ENCODE data around the gene NEUROD2. TPM values are rescaled to one million over a fixed set of nuclear protein-coding genes. Genes with fewer than 3 reads are reported as not detected.
A peak's percentile ranks its signal among the peaks of the same experiment; 100 is the strongest.

The NEUROD2 gene
- total RNA-seq, 4 donors from 2014 or later = 0.17 to 0.25 TPM; not detected in 2

- WGBS, 2 donors = 79 to 83% methylated on average over 4 of the region's 4 CpGs
- no peak for DNase-seq (ENCODE audit: low spot score in 2 of 2)
- H3K4me3 ChIP-seq (ENCODE audit: low read depth, poor library complexity, severe bottlenecking) = no peak overlapping the region
- TF ChIP-seq POLR2A (IDR thresholded peaks at IDR 0.05) = no peak
- TF ChIP-seq, protein P1, sequence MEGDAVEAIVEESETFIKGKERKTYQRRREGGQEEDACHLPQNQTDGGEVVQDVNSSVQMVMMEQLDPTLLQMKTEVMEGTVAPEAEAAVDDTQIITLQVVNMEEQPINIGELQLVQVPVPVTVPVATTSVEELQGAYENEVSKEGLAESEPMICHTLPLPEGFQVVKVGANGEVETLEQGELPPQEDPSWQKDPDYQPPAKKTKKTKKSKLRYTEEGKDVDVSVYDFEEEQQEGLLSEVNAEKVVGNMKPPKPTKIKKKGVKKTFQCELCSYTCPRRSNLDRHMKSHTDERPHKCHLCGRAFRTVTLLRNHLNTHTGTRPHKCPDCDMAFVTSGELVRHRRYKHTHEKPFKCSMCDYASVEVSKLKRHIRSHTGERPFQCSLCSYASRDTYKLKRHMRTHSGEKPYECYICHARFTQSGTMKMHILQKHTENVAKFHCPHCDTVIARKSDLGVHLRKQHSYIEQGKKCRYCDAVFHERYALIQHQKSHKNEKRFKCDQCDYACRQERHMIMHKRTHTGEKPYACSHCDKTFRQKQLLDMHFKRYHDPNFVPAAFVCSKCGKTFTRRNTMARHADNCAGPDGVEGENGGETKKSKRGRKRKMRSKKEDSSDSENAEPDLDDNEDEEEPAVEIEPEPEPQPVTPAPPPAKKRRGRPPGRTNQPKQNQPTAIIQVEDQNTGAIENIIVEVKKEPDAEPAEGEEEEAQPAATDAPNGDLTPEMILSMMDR (IDR thresholded peaks at IDR 0.05) = no peak
- intact Hi-C loops (cut with DNase I; ENCODE audit: low total_unique reads) = no loop called here
Observed at GRCh38 chr17:39564211-39564848, 43.4 kb downstream of the NEUROD2 start.

DNA sequence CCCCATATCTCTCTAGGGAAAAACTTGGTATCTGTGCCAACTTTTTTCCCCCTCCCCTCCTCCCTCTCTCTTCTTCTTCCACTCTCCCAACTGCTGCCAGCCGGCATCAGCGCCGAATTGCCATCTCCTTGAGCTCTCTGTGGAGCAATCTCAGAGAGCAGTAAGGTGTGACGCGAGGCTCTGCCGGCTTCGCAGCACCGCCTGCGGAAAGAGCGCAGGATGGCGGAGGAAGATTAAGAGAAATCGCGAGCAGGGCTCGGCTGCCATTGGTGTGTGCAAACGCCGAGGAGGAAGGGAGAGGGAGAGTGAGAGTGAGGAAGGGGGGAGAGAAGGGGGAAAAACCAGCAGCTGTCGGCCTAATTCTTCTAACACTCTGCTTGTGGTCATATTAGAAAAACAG, 44.2 kb downstream of the NEUROD2 start:
- DNase-seq (ENCODE audit: low spot score in 2 of 2) = no peak
- TF ChIP-seq, protein P1 (IDR thresholded peaks at IDR 0.05) = no peak
- TF ChIP-seq POLR2A (IDR thresholded peaks at IDR 0.05) = no peak
- WGBS, 2 donors = 58 to 60% methylated on average over 17 of the region's 17 CpGs
- H3K4me3 ChIP-seq (ENCODE audit: low read depth, poor library complexity, severe bottlenecking) = no peak overlapping the region
- intact Hi-C loops (cut with DNase I; ENCODE audit: low total_unique reads) = no loop called here

- no peak for DNase-seq (ENCODE audit: low spot score in 2 of 2)
- 78 to 86% methylated on average over 7 of the region's 7 CpGs for WGBS, 2 donors
- intact Hi-C loops (cut with DNase I; ENCODE audit: low total_unique reads) = no loop called here
- TF ChIP-seq, protein P1 (IDR thresholded peaks at IDR 0.05) = no peak
- TF ChIP-seq POLR2A (IDR thresholded peaks at IDR 0.05) = no peak
- no peak overlapping the region for H3K4me3 ChIP-seq (ENCODE audit: low read depth, poor library complexity, severe bottlenecking)
Observed at GRCh38 chr17:39562976-39563375, 44.7 kb downstream of the NEUROD2 start.

GRCh38 chr17:39562395-39562794, 45.3 kb downstream of the NEUROD2 start:
- intact Hi-C loops (cut with DNase I; ENCODE audit: low total_unique reads) = no loop called here
- H3K4me3 ChIP-seq (ENCODE audit: low read depth, poor library complexity, severe bottlenecking) = no peak overlapping the region
- no peak for DNase-seq (ENCODE audit: low spot score in 2 of 2)
- 79 to 81% methylated on average over 1 of the region's 1 CpG for WGBS, 2 donors
- TF ChIP-seq, protein P1 (IDR thresholded peaks at IDR 0.05) = no peak
- TF ChIP-seq POLR2A (IDR thresholded peaks at IDR 0.05) = no peak

DNA sequence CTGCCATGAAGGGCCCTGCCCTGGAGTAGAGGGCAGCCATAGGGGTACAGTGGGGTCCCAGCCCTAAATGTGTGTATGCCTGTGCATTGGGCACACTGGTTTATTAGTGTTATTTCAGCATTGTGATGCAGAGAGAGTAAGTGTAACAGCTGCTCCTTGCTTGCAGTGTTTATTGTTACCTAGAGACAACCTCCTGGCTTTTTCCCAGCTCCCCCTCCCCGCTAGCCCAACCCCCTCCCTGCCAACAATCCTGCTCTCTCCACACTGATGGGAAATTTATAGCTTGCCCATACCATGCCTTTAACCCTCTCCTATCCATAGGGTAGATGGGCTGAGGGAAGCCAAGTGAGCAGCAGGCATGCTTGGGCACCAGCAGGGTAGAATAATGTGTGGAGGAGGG, 51.3 kb downstream of the NEUROD2 start:
- H3K4me3 ChIP-seq (ENCODE audit: low read depth, poor library complexity, severe bottlenecking) = no peak overlapping the region
- intact Hi-C loops (cut with DNase I; ENCODE audit: low total_unique reads) = no loop called here
- TF ChIP-seq POLR2A (IDR thresholded peaks at IDR 0.05) = no peak
- TF ChIP-seq, protein P1 (IDR thresholded peaks at IDR 0.05) = no peak
- DNase-seq (ENCODE audit: low spot score in 2 of 2) = peak in 1 of 2 donors; percentile 29
- 16 to 44% methylated on average over 1 of the region's 1 CpG for WGBS, 2 donors

DNA sequence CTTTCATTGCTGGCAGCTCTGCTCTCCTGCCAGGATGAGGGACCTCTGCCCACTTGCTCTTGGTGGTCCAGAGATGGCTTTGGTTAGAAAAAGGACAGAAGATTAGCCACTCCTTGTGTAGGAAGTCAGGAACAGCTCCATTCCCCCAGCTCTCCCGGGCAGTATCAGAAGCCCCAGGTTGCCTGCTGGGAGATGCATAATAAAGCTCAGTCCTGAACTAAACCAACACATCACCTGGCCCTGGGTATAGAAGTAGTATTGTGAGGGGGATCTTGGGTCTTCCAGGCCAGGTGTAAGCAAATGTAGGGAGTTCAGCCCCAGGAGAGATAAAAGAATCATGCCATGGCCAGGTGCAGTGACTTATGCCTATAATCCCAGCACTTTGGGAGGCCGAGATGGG, 52.4 kb downstream of the NEUROD2 start:
- WGBS, 2 donors = 78 to 84% methylated on average over 2 of the region's 2 CpGs
- no peak for TF ChIP-seq POLR2A (IDR thresholded peaks at IDR 0.05)
- TF ChIP-seq, protein P1 (IDR thresholded peaks at IDR 0.05) = no peak
- DNase-seq (ENCODE audit: low spot score in 2 of 2) = peak in 1 of 2 donors; percentile 23
- no peak overlapping the region for H3K4me3 ChIP-seq (ENCODE audit: low read depth, poor library complexity, severe bottlenecking)
- intact Hi-C loops (cut with DNase I; ENCODE audit: low total_unique reads) = no loop called here
